ENCODE results near the gene HOXC11. TPM values are rescaled to one million over a fixed set of nuclear protein-coding genes. Genes with fewer than 3 reads are reported as not detected.

The HOXC11 gene
- total and polyA plus RNA-seq, 10 of the 15 experiments (the other 5 are each of a cell fraction or from before 2014, with no cell fraction given), result not detected

DNA sequence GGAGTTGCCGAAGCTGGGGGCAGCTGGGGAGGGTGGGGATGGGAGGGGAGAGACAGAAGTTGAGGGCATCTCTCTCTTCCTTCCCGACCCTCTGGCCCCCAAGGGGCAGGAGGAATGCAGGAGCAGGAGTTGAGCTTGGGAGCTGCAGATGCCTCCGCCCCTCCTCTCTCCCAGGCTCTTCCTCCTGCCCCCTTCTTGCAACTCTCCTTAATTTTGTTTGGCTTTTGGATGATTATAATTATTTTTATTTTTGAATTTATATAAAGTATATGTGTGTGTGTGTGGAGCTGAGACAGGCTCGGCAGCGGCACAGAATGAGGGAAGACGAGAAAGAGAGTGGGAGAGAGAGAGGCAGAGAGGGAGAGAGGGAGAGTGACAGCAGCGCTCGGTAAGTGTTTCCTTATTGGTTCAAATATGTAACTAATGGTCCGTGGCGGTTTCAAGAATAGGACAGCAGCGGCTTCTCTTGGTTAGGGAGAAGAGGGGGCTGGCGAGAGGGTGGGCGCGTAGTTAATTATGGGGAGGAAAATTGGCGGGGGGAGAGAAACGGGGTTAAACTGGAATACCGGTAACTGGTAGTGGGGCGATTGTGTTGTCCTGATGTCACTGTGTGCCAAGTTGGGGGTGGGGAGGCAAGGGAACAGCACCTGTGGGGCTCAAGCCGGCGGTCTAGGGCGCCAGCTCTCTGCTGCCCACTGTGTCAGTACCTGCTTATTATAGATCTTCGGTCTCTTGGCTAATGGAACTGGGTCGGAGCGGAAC is 44.3 kb downstream of the HOXC11 start (continued):
- TF ChIP-seq NFXL1 (IDR thresholded peaks at IDR 0.05; ENCODE audit: borderline replicate concordance) (no peak), NR2C2 (IDR thresholded peaks at IDR 0.05; ENCODE audit: borderline replicate concordance, control insufficient read depth, insufficient read length, low read depth) (no peak), EED (IDR thresholded peaks at IDR 0.05; ENCODE audit: low read depth) (no peak), NBN (IDR thresholded peaks at IDR 0.05) (0 out of 2 replicates have a peak, but pooled peaks have one; percentile 18), CBFB (IDR thresholded peaks at IDR 0.05; ENCODE audit: low read depth) (no peak), TBL1XR1 (IDR thresholded peaks at IDR 0.05; ENCODE audit: low read depth, low read length) (no peak), ATF7 (IDR thresholded peaks at IDR 0.05; ENCODE audit: low read depth) (no peak), MTA2 (IDR thresholded peaks at IDR 0.05; ENCODE audit: low read depth) (no peak), ZNF274 (IDR thresholded peaks at IDR 0.05; ENCODE audit: insufficient read depth, insufficient read length) (no peak), GABPA (IDR thresholded peaks at IDR 0.05; ENCODE audit: low read depth) (no peak), TARDBP (IDR thresholded peaks at IDR 0.05; ENCODE audit: borderline replicate concordance) (no peak), BHLHE40 (IDR thresholded peaks at IDR 0.05; ENCODE audit: borderline replicate concordance in 1 of 2, low read depth in 2 of 2, low read length in 1 of 2) (no peak), BMI1 (IDR thresholded peaks at IDR 0.05; ENCODE audit: borderline replicate concordance) (peak; percentile 33; the same call in 1 of the 2 replicates), CHD4 (IDR thresholded peaks at IDR 0.05) (no peak)
- TF ChIP-seq, protein P1, sequence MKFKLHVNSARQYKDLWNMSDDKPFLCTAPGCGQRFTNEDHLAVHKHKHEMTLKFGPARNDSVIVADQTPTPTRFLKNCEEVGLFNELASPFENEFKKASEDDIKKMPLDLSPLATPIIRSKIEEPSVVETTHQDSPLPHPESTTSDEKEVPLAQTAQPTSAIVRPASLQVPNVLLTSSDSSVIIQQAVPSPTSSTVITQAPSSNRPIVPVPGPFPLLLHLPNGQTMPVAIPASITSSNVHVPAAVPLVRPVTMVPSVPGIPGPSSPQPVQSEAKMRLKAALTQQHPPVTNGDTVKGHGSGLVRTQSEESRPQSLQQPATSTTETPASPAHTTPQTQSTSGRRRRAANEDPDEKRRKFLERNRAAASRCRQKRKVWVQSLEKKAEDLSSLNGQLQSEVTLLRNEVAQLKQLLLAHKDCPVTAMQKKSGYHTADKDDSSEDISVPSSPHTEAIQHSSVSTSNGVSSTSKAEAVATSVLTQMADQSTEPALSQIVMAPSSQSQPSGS (IDR thresholded peaks at IDR 0.05; ENCODE audit: low read length), result no peak
- TF ChIP-seq, protein P2, sequence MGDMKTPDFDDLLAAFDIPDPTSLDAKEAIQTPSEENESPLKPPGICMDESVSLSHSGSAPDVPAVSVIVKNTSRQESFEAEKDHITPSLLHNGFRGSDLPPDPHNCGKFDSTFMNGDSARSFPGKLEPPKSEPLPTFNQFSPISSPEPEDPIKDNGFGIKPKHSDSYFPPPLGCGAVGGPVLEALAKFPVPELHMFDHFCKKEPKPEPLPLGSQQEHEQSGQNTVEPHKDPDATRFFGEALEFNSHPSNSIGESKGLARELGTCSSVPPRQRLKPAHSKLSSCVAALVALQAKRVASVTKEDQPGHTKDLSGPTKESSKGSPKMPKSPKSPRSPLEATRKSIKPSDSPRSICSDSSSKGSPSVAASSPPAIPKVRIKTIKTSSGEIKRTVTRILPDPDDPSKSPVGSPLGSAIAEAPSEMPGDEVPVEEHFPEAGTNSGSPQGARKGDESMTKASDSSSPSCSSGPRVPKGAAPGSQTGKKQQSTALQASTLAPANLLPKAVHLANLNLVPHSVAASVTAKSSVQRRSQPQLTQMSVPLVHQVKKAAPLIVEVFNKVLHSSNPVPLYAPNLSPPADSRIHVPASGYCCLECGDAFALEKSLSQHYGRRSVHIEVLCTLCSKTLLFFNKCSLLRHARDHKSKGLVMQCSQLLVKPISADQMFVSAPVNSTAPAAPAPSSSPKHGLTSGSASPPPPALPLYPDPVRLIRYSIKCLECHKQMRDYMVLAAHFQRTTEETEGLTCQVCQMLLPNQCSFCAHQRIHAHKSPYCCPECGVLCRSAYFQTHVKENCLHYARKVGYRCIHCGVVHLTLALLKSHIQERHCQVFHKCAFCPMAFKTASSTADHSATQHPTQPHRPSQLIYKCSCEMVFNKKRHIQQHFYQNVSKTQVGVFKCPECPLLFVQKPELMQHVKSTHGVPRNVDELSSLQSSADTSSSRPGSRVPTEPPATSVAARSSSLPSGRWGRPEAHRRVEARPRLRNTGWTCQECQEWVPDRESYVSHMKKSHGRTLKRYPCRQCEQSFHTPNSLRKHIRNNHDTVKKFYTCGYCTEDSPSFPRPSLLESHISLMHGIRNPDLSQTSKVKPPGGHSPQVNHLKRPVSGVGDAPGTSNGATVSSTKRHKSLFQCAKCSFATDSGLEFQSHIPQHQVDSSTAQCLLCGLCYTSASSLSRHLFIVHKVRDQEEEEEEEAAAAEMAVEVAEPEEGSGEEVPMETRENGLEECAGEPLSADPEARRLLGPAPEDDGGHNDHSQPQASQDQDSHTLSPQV (IDR thresholded peaks at IDR 0.05), result no peak
- TF ChIP-seq, protein P3, sequence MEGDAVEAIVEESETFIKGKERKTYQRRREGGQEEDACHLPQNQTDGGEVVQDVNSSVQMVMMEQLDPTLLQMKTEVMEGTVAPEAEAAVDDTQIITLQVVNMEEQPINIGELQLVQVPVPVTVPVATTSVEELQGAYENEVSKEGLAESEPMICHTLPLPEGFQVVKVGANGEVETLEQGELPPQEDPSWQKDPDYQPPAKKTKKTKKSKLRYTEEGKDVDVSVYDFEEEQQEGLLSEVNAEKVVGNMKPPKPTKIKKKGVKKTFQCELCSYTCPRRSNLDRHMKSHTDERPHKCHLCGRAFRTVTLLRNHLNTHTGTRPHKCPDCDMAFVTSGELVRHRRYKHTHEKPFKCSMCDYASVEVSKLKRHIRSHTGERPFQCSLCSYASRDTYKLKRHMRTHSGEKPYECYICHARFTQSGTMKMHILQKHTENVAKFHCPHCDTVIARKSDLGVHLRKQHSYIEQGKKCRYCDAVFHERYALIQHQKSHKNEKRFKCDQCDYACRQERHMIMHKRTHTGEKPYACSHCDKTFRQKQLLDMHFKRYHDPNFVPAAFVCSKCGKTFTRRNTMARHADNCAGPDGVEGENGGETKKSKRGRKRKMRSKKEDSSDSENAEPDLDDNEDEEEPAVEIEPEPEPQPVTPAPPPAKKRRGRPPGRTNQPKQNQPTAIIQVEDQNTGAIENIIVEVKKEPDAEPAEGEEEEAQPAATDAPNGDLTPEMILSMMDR (IDR thresholded peaks at IDR 0.05 in 2 of 3, conservative IDR thresholded peaks at IDR 0.05 in 1 of 3; ENCODE audit: control insufficient read depth in 2 of 3, extremely low read depth in 1 of 3, insufficient read depth in 1 of 3, low read depth in 3 of 3, low read length in 3 of 3), result peak; percentile 5 to 20 (median 10); a peak in 2 of 6 replicates

Measured in GM12878 (cell line).